Measurements from ENCODE around the gene NAB1.
"Not testable (repeated sequence)": the region's sequence is repeated elsewhere in the genome, so short reads cannot be mapped to it uniquely, and the experiment has no call there.

Gene NAB1

DNA sequence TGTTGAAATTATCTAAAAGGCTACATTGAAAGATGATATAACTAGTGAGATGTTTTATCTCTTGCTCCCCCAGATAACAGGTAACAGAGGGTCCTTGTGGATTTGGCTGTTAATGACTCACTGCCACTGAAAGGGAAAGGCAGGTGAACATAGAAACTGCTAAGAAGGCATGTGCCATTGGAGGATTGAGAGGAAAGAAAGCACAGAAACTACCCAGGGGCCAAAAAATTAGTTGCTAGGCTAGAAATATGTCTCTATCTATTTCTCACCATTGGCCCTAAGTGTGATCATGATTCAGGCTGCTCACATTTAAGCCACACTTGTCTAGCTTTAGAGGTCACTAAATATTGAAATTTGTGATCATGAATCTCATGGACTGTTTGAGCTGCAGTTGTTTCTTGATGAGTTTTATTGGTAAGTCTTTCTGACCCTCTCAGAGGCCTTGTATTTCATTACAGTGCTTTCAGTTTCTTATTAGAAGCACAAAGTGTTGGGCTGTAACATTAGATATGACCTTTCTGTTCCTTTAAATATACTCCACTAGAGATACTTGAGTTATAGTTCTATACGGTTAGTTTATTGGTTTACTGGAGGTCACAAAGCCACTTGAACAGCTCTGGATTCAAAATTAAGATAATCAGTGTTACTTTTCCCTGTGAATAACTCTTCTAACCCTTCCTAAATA lies 26.2 kb downstream of the NAB1 start:
- no peak for DNase-seq

DNA sequence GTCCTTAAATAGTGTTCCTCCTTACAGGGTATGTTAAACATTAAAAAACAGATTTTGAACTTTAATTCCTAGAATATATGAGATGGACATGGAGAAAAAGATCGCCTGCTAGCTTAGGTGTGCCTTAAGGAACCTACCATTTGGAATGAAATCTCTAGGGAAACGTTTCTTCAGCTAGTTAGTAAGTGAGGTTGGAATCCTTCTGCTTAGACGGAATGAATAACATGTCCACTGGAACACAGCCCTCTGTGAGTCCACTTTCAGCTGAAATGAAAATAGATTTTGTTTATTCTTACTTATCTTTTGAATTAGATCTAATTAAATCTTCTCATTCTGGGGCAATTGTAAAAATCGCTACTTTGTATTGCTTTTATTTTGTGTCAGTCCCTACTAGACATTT lies 28.4 kb downstream of the NAB1 start:
- no peak for DNase-seq

DNA sequence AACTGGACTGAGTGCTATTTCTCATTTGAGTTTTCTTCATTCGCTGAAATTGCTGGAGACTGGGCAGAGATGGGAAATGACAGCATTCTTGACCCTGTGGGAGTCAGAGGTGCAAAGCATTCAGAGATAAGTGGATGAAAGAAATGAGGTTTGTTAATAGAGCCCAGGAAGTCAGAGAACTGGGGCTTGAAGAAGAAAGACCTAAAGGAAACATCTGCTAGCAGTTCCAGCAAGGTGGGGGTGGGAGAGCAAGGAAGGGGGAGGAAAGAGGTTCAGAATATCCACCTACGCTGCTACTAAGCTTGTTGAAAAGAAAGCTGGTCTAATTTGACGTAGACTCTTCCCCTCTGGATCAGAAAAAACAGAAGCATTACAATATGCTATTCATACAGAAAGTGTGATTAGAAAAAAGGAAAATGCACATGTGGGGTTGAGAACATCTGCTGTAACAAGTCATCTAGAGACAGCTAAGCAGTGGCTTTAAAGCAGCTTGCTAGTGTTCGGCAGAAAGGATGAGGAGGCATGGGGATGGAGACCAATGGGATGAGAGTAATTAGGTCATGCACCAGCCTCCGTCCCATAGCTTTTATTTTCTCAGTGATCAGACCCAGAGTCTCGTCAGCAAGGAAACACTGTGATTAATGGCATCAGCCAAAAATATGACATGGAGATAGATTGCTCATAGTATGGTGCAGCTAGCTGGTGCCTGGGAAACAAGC lies 29.7 kb downstream of the NAB1 start:
- DNase-seq: no peak

DNA sequence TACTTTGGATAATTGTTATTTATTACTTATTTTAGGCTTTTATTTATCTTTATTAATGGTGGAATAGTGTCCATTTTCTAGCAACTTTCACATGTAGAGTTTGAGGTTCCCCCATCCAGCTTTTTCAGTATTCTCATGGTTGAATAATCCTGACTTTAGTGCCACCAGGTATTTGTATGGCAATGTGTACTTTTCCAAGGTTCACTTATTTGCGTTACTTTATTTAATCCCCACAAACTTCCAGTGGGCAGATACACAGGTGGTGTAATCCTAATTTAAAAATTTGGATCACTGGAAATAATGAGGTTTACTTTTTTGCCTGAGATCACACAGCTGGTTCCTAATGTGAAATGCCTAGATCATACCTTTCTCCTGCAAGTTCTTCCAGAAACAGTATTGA lies 30.5 kb downstream of the NAB1 start:
- DNase-seq: no peak

DNA sequence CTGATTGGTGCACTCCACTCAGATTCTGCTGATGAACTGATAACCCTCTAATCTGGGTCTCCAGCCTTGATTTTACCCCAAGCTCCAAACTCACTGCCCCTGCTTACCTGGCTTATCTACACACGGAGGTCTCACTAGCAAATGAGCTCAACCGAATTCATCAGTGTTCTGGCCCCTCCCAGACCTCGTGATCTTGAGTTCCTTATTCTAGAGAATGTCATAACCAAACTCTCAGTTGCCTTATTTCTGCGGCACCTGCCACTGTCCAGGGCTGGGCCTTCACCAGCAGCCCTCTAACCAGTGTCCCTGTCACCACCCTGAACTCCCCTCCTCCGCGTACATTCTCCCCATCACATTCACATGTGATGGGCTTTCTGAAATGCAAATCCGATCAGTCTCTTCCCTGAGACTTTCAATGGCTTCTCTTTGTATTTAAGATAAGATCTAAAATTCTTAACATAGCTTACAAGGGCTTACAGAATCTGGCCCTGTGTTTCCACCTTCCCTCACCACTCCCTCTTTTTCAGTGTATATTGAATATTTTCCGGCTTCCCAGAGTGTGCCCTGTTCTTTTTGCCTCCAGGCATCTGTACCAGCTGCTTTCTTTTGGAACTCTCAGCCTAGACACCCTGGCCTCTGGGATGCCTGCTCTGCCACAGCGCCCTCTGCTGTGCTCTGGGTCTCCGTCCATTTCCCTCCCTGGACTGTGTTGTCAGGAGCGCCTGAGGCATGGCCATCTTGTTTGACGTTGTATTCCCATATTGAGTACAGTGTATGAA lies 31.1 kb downstream of the NAB1 start:
- peak; percentile 73 for DNase-seq

DNA sequence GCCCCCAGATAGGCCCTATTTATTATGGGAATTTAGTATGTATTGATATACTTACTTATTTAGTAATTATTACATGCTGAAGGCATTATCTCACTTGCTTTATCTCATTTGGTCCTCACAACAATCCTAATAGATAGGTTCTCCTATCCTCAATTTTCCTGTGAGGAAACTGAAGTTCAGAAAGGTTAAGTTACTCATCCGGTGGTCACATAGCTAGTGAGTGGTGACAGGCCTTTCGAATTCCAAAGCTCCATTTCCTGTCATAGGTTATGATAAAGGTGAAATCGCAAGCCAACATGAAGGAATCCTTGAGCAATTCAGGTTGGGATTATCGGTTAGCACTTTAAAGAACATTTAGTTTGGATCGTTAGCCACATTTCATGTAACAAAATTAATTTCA lies 33.3 kb downstream of the NAB1 start:
- DNase-seq: no peak

DNA sequence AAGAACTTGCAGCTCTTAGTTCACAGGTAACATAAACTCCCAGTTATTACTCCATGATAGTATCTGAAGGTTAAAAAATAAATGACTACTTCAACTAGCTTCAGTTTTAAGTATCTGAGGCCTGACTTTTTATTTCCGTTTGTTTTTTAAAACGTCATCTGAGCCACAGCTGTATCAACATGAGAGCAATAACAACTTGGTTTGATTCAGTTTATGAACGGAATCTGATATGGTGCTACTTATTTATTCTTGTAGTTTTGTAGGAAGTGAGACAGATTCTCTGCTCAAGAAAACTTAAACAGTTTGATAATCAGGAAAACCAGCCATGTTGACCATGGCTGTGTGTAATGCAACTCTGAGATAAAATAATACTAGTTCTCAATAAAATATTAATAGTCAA lies 34.9 kb downstream of the NAB1 start:
- DNase-seq: no peak

DNA sequence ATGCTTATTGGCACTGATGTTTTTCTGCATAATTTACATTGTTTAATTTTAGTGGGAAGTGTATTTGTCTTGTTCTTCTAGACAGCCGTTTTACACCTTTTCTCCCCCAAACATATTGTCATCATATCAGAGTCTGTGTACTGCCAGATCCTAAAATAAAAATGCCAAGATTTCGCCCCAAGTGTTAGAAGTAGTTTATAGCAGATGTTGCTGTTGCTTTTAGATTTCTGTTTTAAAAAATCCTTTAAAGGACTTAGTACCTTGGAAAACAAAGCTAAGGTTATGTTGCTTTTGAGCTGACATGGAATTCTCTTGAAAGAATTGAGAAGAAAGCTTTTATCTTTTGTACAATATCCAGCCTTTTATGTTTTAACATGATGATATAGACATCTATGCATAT lies 36.0 kb downstream of the NAB1 start:
- DNase-seq: no peak

DNA sequence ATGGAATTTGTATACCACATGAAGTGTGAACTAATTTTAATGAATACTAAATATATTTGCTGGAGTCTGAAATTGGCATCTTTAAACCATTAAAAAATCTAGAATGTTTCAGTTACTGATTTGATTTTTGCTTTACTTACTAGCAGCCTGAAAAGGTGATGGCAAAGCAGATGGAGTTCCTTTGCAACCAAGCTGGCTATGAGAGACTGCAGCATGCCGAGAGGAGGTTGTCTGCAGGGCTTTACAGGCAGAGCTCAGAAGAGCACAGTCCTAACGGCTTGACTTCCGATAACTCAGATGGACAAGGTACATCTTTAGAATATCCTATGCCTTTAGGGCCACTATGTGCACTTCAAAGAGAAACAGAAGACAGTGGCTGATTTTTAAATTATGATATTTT lies 36.5 kb downstream of the NAB1 start:
- DNase-seq: no peak

DNA sequence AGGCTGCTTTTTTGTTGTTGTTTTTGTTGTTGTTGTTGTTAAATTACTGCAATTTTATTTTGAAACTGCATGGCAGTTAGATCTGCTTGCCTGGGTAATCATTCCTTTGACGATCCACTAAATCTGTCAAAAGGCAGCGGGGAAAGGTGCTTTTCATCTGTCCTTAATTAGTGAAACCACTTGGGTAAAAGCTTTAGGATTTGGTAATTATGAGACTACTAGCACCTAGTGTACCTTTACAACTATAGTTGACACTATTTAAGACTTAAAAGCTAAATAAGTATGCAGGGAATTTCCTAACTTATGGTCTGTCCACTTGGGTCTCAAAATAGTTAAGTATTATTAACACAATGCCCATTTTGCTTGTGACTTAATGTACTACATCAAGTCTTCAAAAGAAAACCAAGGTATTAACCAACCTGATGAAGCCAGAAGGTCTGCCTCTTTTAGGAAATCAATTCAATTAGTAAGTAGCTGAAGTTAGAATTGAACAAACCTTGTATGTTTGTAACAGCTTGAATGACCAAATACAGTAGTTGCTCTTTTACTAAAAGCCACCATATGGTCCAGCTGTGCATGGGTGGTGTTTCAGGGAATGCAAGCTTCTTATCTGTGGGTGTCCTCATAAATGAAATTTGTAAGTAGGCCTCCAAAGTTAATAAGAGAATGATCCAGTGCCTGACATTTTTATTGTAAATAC lies 44.8 kb downstream of the NAB1 start:
- DNase-seq: no peak

DNA sequence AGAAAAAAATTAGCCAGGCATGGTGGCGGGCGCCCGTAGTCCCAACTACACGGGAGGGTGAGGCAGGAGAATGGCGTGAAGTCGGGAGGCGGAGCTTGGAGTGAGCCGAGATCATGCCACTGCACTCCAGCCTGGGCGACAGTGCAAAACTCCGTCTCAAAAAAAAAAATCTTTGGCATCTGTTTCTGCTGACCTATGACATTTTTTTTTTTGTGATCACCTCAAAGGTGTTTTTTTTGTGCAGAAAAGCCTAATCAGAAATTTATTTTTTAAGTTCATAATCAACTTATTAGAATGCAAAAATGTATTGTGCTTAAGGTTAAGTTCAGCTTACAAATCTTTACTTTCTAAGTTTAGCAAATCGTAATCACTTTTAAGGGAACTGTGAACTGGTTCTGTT lies 45.6 kb downstream of the NAB1 start:
- DNase-seq: no peak

DNA sequence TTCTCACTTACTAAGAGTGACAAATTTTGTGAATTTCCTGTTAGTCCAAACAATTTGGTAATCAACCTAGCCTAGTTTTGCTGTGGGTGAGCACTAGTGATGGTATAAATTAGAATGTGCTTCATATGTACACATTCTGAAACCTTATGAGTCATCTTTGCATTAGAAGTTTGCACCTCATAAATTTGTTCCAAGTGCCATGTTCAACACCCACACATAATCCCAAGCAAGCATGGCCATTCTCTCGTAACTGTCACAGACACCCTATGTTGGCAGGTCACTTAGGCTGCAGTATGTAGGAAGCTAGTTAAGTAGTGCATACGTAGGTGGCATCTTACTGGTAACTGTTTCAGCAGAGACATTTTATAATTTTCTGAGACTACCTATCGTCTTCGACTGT lies 46.9 kb downstream of the NAB1 start:
- peak; percentile 22 for DNase-seq

DNA sequence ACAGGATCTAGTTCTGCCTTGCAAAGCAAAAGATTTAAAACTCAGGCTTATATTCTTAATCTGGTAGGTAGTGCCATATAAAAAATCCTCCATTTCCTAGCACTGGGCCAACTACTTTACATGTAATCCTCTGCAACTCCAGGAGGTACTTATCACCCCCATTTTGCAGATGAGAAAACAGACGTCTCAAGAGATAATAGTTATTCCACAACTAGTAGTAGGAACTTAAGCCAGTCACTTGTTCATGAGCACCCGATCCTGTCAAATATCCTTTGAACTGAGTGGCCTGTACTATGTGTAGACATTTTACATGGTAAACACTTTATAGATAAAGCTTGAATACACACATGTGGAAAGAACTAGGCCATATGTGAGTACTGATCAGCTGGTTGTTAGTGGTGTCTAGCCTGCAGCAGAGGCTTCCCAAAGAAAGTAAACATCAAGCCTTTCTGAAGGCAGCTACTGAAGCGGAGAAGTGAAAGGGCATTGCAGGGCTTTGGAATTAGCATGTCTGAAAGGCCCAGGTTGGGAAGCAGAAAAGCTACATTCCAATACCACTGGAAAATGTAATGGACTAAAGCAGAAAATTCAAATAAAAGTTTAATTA lies 48.0 kb downstream of the NAB1 start:
- DNase-seq: no peak

DNA sequence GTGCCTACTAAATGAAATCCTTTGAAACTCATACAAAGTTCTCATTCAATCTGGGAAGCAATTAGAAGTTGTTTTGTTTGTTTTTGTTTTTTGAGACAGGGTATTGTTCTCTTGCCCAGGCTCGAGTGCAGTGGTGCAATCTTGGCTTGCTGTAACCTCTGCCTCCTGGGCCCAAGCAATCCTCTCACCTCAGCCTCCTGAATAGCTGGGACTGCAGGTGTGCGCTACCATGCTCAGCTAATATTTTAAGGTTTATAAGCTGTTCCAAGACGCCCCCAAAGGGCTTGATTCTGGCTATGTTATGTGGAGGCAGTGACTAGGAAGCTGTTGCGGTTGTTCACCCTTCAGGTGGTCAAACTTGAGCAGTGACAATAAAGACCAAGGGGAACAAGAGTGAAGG lies 48.5 kb downstream of the NAB1 start:
- DNase-seq: no peak

DNA sequence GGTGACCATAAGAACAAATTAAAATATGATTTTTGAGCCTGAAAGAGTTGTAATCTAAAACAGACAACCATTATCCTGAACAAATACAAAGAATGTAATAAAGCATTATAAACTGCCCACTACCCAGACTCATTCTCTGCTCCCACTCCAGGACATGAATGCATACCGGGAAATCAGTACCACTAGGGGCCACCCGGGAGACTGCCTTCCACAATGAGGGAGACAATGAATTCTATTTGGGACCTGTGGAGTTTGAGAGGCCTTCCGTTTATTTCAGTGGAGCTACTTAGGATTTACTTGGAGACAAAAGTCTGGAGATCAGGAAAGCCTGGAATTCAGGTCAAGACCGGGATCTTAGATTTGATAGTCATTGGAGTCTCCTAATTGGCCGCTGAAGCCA lies 50.0 kb downstream of the NAB1 start:
- DNase-seq: no peak

DNA sequence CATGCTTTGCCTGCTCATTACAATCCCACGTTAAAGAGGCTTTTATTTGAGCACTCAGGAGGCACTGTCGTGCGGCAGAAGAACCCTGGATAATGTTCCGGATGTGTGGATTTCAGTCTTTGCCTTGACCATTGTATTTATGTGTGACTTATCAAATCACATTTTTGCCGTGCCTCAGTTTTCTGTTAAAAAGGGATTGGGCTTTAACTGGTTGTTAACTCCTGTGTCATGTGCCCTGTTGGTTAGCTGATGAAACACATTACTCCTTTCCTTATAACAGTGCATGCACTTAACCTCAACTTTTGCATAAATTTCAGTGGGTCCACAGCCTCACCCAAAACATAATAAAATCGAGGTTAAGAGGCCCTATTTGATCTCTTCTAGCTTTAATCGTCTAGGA lies 52.7 kb downstream of the NAB1 start:
- no peak for DNase-seq

DNA sequence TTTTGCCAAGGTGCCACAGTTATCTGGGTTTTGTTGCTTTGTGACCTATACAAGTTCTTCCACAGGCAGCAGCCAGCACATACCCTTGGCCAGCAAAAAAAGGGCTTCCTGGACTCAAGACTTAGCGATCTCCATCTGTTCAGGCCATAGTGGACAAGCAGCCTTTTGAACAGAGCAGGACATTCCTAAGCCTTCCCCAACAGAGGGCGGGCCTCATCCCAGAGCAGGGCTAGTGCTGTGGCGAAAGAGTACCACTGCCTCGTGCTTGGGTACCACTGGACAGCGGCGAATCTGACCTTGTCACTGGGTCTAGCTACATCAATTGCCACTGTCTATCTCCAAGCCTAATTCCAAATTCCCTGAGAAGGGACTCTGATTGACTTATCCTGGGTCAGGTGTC lies 56.4 kb downstream of the NAB1 start:
- no peak for DNase-seq

DNA sequence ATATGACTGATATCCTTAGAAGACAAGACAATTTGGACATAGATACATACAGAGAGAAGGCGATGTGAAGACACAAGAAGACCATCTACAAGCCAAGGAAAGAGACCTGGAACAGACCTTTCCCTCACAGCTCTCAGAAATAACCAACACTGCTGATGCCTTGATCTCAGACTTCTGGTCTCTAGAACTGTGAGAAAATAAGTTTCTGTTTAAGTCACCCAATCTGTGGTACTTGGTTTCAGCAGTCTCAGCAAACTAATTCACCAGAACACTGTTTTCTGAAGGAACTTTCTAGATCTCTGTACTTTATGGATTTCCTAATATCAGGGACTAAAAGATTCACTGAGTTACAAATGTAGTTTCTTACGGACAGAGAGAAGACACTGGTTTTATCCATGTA lies 58.8 kb downstream of the NAB1 start:
- DNase-seq: no peak

DNA sequence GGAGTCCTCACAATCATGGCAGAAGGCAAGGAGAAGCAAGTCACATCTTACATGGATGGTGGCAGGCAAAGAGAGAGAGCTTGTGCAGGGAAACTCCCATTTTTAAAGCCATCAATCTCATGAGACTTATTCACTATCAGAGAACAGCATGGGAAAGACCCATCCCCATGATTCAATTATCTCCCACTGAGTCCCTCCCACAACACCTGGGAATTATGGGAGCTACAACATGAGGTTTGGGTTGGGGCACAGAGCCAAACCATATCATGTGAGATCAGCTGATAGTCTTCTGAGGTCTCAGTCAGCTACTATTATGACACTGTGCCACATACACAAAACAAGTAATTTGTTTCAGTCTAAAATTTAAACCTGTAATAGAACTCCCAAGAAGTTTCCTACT lies 59.8 kb downstream of the NAB1 start:
- not testable (repeated sequence) for DNase-seq

DNA sequence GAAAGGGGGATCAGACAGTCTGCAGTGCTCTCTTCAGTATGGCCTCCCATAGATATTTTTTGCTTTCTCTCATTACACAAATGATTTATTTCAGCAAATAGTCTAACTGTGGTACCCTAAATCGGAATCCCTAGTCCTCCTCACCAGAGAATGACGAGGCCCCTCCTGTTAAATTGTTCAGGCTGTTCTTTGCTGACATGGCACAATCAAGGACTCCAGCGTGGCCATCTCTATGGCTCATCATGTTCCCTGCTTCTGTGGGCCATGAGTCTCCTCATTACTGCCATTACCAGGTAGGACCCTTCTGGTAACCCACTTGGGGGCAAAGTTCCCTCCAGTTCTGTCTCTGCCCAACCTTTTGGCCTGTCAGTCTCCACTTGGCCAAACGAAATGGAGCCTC lies 62.2 kb downstream of the NAB1 start:
- DNase-seq: no peak

DNA sequence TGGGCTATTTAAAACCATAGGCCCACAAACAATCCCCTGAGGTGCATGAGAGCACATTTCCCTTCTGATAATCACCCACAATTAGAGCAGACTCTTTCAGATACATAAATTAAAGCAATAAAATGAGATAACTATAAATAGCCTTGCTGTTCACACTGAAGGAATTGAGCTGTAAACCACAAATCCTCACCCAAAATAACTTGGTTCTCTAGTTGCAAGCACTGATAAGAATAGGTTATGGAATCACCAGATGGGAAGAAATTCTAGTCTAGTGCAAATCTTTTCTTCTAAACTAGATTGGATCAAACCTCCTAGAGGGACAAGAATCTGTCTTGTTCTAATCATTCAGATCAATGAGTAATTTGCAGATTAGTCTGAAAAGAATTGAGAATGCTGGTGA lies 64.6 kb downstream of the NAB1 start:
- no peak for DNase-seq

DNA sequence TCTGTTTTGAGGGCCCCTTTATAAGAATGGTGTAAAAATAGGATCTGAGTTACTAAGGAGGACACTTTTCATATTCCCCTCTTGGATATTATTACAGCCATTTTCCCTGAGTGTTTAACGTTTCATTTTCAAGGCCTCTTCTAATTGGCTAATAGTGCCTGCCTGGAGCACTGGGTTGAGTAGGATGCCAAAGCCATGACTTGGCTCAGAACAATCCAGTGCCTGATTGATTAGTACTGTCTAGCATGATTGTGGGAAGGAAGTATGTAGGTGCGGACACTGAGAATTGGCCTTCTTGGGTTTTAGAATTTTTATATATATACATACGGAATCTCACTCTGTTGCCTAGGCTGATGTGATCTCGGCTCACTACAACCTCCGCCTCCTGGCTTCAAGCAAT lies 66.1 kb downstream of the NAB1 start:
- DNase-seq: no peak

DNA sequence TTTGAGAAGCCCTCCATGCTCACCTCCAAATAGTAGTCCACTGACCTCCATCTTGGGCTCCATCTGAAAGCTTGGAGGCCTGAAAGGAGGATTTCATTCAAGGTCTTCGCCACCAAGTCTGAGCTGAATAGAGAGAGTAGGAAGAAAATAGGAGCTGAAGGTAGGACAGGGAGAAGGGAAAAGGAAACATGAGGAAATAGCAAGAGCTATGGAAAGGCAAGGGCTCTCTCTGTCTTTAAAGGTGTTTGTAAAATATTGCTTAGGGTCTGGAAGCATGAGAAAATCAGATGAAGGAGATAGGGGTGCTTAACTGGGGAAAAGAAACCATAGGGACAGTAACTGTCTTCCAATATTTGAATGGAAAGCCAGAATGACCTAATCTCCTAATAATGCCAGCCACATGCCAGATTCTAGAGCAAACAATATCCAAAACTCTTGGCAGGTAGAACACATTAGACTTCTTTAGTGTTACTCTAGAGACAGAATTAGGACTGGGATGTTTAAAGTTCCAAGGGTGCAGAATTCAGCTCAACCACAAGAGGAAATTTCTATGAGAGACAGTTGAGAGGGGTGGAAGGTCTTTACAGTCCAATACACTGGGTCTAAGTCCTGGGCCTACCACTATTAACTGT lies 67.4 kb downstream of the NAB1 start:
- DNase-seq: no peak
